K562 (cell line): ENCODE results near the gene ZBTB16. TPM values are rescaled to one million over a fixed set of nuclear protein-coding genes. Genes with fewer than 3 reads are reported as not detected.

ENCODE experiments used
- ATAC-seq: fragments of 200-7000 bp; cut with Tn5 transposase; 3 replicates; pipeline ENCODE4 v1.9.1; 2020; ENCODE audit warnings: moderate library complexity
- BruUV-seq: library from RNA; stranded (reverse); fragments of 400-500 nt; replicated peaks from 2 replicates; lab custom pipeline; 2021; lab: Mats Ljungman, UMichigan
- CTCF ChIA-PET: fragments of 300-600 bp; formaldehyde crosslinking; extraction: SDS; loops from one replicate; lab custom pipeline; 2021; ENCODE audit warnings: low intra/inter-chr PET ratio; lab: Yijun Ruan, JAX
- POLR2A ChIA-PET: fragments of 300-600, 350-650 bp; sonication (Branson Sonifier 250); formaldehyde crosslinking; extraction: SDS; loops from one replicate; lab custom pipeline; 2021; ENCODE audit warnings: antibody characterized with exemption, inconsistent platforms; lab: Yijun Ruan, JAX
- DNase-seq, 4 experiments: peaks; one replicate each; pipeline versions ENCODE4 v3.0.0 to v3.0.0-alpha.2; 2011 to 2018; ENCODE audit warnings: low spot score in 3 of 4, mixed read lengths in 3 of 4; ENCODE audit errors: extremely low read depth in 1 of 4
- FAIRE-seq: peaks from 2 replicates; lab custom pipeline; 2011; peaks lifted over from hg19 to GRCh38; lab: Jason Lieb, UNC
- H2AFZ ChIP-seq: 2 replicates; pipeline ENCODE4 v1.6.0; 2011; ENCODE audit warnings: low read depth, low read length, control low read depth, inconsistent platforms
- H3K27ac ChIP-seq: fragments of 200-600 bp; 3 replicates; pipeline ENCODE4 v1.8.0; 2011; ENCODE audit warnings: low read depth, mild to moderate bottlenecking, control low read depth, inconsistent platforms, low read length, moderate library complexity, mixed read lengths; ENCODE audit errors: extremely low read depth
- H3K27me3 ChIP-seq, 2 experiments: fragments of 300-600 bp in 1 of 2; 2 replicates in 1 of 2; 3 replicates in 1 of 2; pipeline versions ENCODE4 v1.6.0 to v1.8.0; 2011; ENCODE audit warnings: inconsistent platforms in 2 of 2, low read length in 2 of 2, mild to moderate bottlenecking in 1 of 2, mixed read lengths in 1 of 2, moderate library complexity in 1 of 2; ENCODE audit not compliant: control insufficient read depth in 2 of 2, insufficient read depth in 2 of 2
- H3K36me3 ChIP-seq: fragments of 300-600 bp; 3 replicates; pipeline ENCODE4 v1.8.0; 2011; ENCODE audit warnings: mild to moderate bottlenecking, low read length, inconsistent platforms; ENCODE audit not compliant: control insufficient read depth, insufficient read depth
- H3K4me1 ChIP-seq, 2 experiments: fragments of 200-600 bp in 1 of 2; replicated peaks in 1 of 2; 2 replicates in 1 of 2; 3 replicates in 1 of 2; pipeline versions ENCODE4 v1.5.1 to v1.8.0; 2011; ENCODE audit warnings: inconsistent platforms in 2 of 2, low read length in 2 of 2, mild to moderate bottlenecking in 1 of 2, mixed read lengths in 1 of 2, moderate library complexity in 1 of 2; ENCODE audit not compliant: control insufficient read depth in 2 of 2, insufficient read depth in 2 of 2
- H3K4me2 ChIP-seq: 2 replicates; pipeline ENCODE4 v1.6.1; 2011; ENCODE audit warnings: low read length, control low read depth, inconsistent platforms, mixed read lengths; ENCODE audit not compliant: insufficient read depth
- H3K4me3 ChIP-seq: fragments of 200-600 bp; sonication (generic), shearing (Covaris generic); 2 replicates; pipeline ENCODE4 v1.5.1; 2016; ENCODE audit warnings: control low read depth, inconsistent platforms
- H3K79me2 ChIP-seq: fragments of 200-600 bp; 3 replicates; pipeline ENCODE4 v1.8.0; 2011; ENCODE audit warnings: low read length, inconsistent platforms; ENCODE audit not compliant: control insufficient read depth, insufficient read depth
- H3K9ac ChIP-seq, 2 experiments: 2 replicates each; pipeline versions ENCODE4 v1.6.0 to v1.6.1; 2011; ENCODE audit warnings: low read depth in 2 of 2, low read length in 2 of 2, control low read depth in 1 of 2, inconsistent platforms in 1 of 2, mild to moderate bottlenecking in 1 of 2, mixed read lengths in 1 of 2; ENCODE audit not compliant: insufficient read depth in 1 of 2
- H3K9me1 ChIP-seq: one replicate; pipeline ENCODE4 v1.6.0; 2011; ENCODE audit warnings: inconsistent platforms, mild to moderate bottlenecking, low read length, moderate library complexity; ENCODE audit not compliant: control insufficient read depth, insufficient read depth
- H3K9me3 ChIP-seq: replicated peaks from 2 replicates; pipeline ENCODE4 v1.5.1; 2011; ENCODE audit warnings: low read depth, low read length, inconsistent platforms; ENCODE audit not compliant: control insufficient read depth, insufficient read depth
- H4K20me1 ChIP-seq: replicated peaks from 2 replicates; pipeline ENCODE4 v1.6.1; 2011; ENCODE audit warnings: low read length, inconsistent platforms, mixed read lengths; ENCODE audit not compliant: control insufficient read depth, insufficient read depth
- ELF2 ChIP-seq: fragments of 250-450 bp; sonication (Bioruptor Pico); IDR thresholded peaks from 2 replicates; pipeline ENCODE4 v1.5.0; 2021; ENCODE audit warnings: mild to moderate bottlenecking
- EP300 ChIP-seq: IDR thresholded peaks from 2 replicates; pipeline ENCODE4 v1.6.1; 2012; ENCODE audit warnings: low read length, improper control_type of control experiment
- HMGN3 ChIP-seq: IDR thresholded peaks from 2 replicates; pipeline ENCODE4 v1.6.1; 2011; ENCODE audit warnings: borderline replicate concordance, low read depth, mild to moderate bottlenecking, mixed read lengths, low read length; ENCODE audit not compliant: insufficient read length; ENCODE audit errors: extremely low read depth
- KDM5B ChIP-seq: fragments of 200-600 bp; sonication (generic); IDR thresholded peaks from 2 replicates; pipeline ENCODE4 v1.6.1; 2012; ENCODE audit warnings: low read depth, mild to moderate bottlenecking, moderate library complexity, low read length, control low read depth, inconsistent platforms; ENCODE audit not compliant: insufficient replicate concordance
- MCM3 ChIP-seq: fragments of 450-650 bp; IDR thresholded peaks from 2 replicates; pipeline ENCODE4 v1.6.1; 2016
- NCOA2 ChIP-seq, 2 experiments: fragments of 450-650 bp; IDR thresholded peaks; 2 replicates each; pipeline ENCODE4 v1.6.1; 2018; ENCODE audit warnings: mild to moderate bottlenecking in 2 of 2, moderate library complexity in 1 of 2; ENCODE audit not compliant: partially characterized antibody in 2 of 2
- NFATC3 ChIP-seq: fragments of 450-650 bp; IDR thresholded peaks from 2 replicates; pipeline ENCODE4 v1.6.1; 2017; ENCODE audit warnings: mild to moderate bottlenecking
- PTRF ChIP-seq: fragments of 450-650 bp; IDR thresholded peaks from 2 replicates; pipeline ENCODE4 v1.6.1; 2016; ENCODE audit warnings: mild to moderate bottlenecking, missing genetic modification characterization, missing compliant biosample characterization
- SAP30 ChIP-seq: fragments of 200-600 bp; sonication (generic); IDR thresholded peaks from 2 replicates; pipeline ENCODE4 v1.6.1; 2012; ENCODE audit warnings: borderline replicate concordance, low read depth, mild to moderate bottlenecking, moderate library complexity, low read length, control low read depth, inconsistent platforms; ENCODE audit not compliant: insufficient read depth, poor library complexity, severe bottlenecking
- SMC3 ChIP-seq: conservative IDR thresholded peaks from 2 replicates; pipeline ENCODE4 v1.6.1; 2011; ENCODE audit warnings: low read depth, low read length, improper control_type of control experiment; ENCODE audit not compliant: insufficient read depth
- SNIP1 ChIP-seq: fragments of 450-650 bp; IDR thresholded peaks from 2 replicates; pipeline ENCODE4 v1.7.1; 2017; ENCODE audit warnings: low read depth, mild to moderate bottlenecking
- YY1 ChIP-seq, 3 experiments: IDR thresholded peaks; 2 replicates each; pipeline ENCODE4 v1.6.1; 2011; ENCODE audit warnings: low read length in 2 of 3, mild to moderate bottlenecking in 2 of 3, moderate library complexity in 2 of 3, borderline replicate concordance in 1 of 3, control low read depth in 1 of 3, low read depth in 1 of 3; ENCODE audit not compliant: insufficient read depth in 3 of 3, insufficient replicate concordance in 2 of 3, control insufficient read depth in 1 of 3, insufficient read length in 1 of 3; ENCODE audit errors: extremely low read depth in 1 of 3
- ZFP30 ChIP-seq: fragments of 250-450 bp; sonication (Bioruptor Pico); IDR thresholded peaks from 2 replicates; pipeline ENCODE4 v1.8.0; 2022; ENCODE audit warnings: moderate library complexity, mild to moderate bottlenecking, inconsistent platforms, borderline replicate concordance
- ZNF134 ChIP-seq: fragments of 250-450 bp; sonication (Bioruptor Pico); conservative IDR thresholded peaks from 2 replicates; pipeline ENCODE4 v1.4.0; 2020
- ZNF143 ChIP-seq: sonication (generic); formaldehyde crosslinking; IDR thresholded peaks from 2 replicates; pipeline ENCODE4 v1.9.0; 2022; ENCODE audit warnings: mild to moderate bottlenecking, missing genetic modification reagents
- ZNF311 ChIP-seq: fragments of 250-450 bp; sonication (Bioruptor Pico); IDR thresholded peaks from 2 replicates; pipeline ENCODE4 v1.4.0; 2020; ENCODE audit warnings: mild to moderate bottlenecking, moderate library complexity
- ZNF551 ChIP-seq: fragments of 250-450 bp; sonication (Bioruptor Pico); IDR thresholded peaks from 2 replicates; pipeline ENCODE4 v1.5.0; 2021; ENCODE audit warnings: mild to moderate bottlenecking, moderate library complexity
- ZZZ3 ChIP-seq: fragments of 450-650 bp; IDR thresholded peaks from 2 replicates; pipeline ENCODE4 v1.6.1; 2016; ENCODE audit warnings: antibody characterized with exemption, mild to moderate bottlenecking, moderate library complexity
- WGBS: fragments of 100-300 bp; shearing (Covaris generic); methylation state at CpG from one replicate; pipeline ENCODE4 v1.1.6; 2016; ENCODE audit warnings: low coverage, mixed read lengths; ENCODE audit not compliant: insufficient coverage; ENCODE audit errors: missing lambda C conversion rate; 5-methylcytosine and 5-hydroxymethylcytosine counted together
- in situ Hi-C: fragments of 300-500 bp; cut with MboI; formaldehyde crosslinking; loops from 4 replicates; pipeline ENCODE4 v1.15.0; 2018; ENCODE audit warnings: inconsistent platforms, mixed read lengths
- intact Hi-C: fragments of 100-400 bp; cut with micrococcal nuclease; formaldehyde crosslinking; loops from 2 replicates; pipeline ENCODE4 v1.14.2; 2022
- polyA plus RNA-seq, 8 experiments: library from polyadenylated mRNA; depleted of rRNA in 4 of 8; stranded (reverse) in 5 of 8; unstranded in 3 of 8; fragments of >200 nt; fragmentation: Nextera tagmentation in 2 of 8; fragmentation: Illumina TruSeq in 1 of 8; extraction: Ambion mirVana in 2 of 8; extraction: Trizol in 1 of 8; gene quantifications; 2 replicates each; pipeline versions ENCODE4 v1.2.1 to v1.2.3, GENCODE V29; 2011 to 2014; ENCODE audit warnings: inconsistent platforms in 1 of 8, missing spikeins in 1 of 8
- total RNA-seq, 7 experiments: library from RNA; depleted of rRNA in 6 of 7; stranded (reverse); fragments of >200 nt in 6 of 7; fragmentation: Illumina TruSeq in 2 of 7; extraction: Trizol in 2 of 7; gene quantifications; 2 replicates each; pipeline versions ENCODE4 v1.2.1 to v1.2.3, GENCODE V29; 2011 to 2021; ENCODE audit warnings: low replicate concordance in 1 of 7

ZBTB16 gene
- total and polyA plus RNA-seq, 9 of the 15 experiments (the other 6 are each of a cell fraction or from before 2014, with no cell fraction given), result 0.06 to 0.40 (median 0.24) TPM; not detected in 4

GRCh38 chr11:114252767-114253166 is 193.3 kb downstream of the ZBTB16 start:
- H2AFZ ChIP-seq, result no peak overlapping the region
- TF ChIP-seq SMC3, result no peak
- no peak for TF ChIP-seq ZNF134
- no peak for TF ChIP-seq MCM3
- TF ChIP-seq ZNF311, result no peak
- no peak for TF ChIP-seq SNIP1
- TF ChIP-seq ZFP30, result no peak
- no peak for TF ChIP-seq PTRF (tag)
- TF ChIP-seq, all 486 proteins: peak for 0
- intact Hi-C loops (loop anchor here (5.0 kb wide), 1 partner anchor 35 kb away; no protein-coding TSS in a partner anchor), in situ Hi-C loops (loop anchor here (25.0 kb wide), 1 partner anchor 940 kb away; the partner anchor contains the start of gene TTC12)
- H3K27me3 ChIP-seq, result no peaks in the 10 kb centered on the region
- ChIA-PET POLR2A (no interaction called here), CTCF (interaction anchor here (0.6 kb wide), 1 partner anchor 82 kb away, joined by 3 read pairs; no protein-coding TSS in a partner anchor)
- H3K36me3 ChIP-seq, result no peaks in the 10 kb centered on the region
- H3K4me2 ChIP-seq, result no peak overlapping the region
- WGBS, result 50% methylated on average over 7 of the region's 9 CpGs
- peaks cover 4% of the 10 kb centered on the region for H3K9me1 ChIP-seq
- BruUV-seq, result no TSS peak
- ATAC-seq (no peak), FAIRE-seq (no peak), DNase-seq (no peak)
- no peak overlapping the region for H3K4me3 ChIP-seq
- no peak overlapping the region for H3K27ac ChIP-seq
- H3K4me1 ChIP-seq, result peaks cover 11 to 18% of the 10 kb centered on the region in 2 experiments; a peak in 4 of 5 replicates
- H3K9me3 ChIP-seq, result no peaks in the 10 kb centered on the region
- no peak overlapping the region for H3K9ac ChIP-seq
- no peaks in the 10 kb centered on the region for H3K79me2 ChIP-seq
- no peaks in the 10 kb centered on the region for H4K20me1 ChIP-seq

GRCh38 chr11:114253771-114254170 is 194.3 kb downstream of the ZBTB16 start:
- no peaks in the 10 kb centered on the region for H3K79me2 ChIP-seq
- FAIRE-seq, result no peak
- H3K4me3 ChIP-seq, result no peak overlapping the region
- no peak for ATAC-seq
- no peak overlapping the region for H3K9ac ChIP-seq
- H3K9me3 ChIP-seq, result no peaks in the 10 kb centered on the region
- no peaks in the 10 kb centered on the region for H3K36me3 ChIP-seq
- H3K27me3 ChIP-seq, result no peaks in the 10 kb centered on the region
- H3K4me1 ChIP-seq, result peaks cover 12 to 24% of the 10 kb centered on the region in 2 experiments; a peak in 4 of 5 replicates
- no TSS peak for BruUV-seq
- no peak overlapping the region for H3K4me2 ChIP-seq
- 31% methylated on average over 2 of the region's 2 CpGs for WGBS
- no peaks in the 10 kb centered on the region for H4K20me1 ChIP-seq
- CTCF ChIA-PET, result no interaction called here
- POLR2A ChIA-PET, result no interaction called here
- no peak overlapping the region for H2AFZ ChIP-seq
- no peak for DNase-seq
- peaks cover 7% of the 10 kb centered on the region for H3K9me1 ChIP-seq
- intact Hi-C loops (loop anchor here (5.0 kb wide), 1 partner anchor 36 kb away; no protein-coding TSS in a partner anchor), in situ Hi-C loops (loop anchor here (25.0 kb wide), 1 partner anchor 941 kb away; the partner anchor contains the start of gene TTC12)
- no peak overlapping the region for H3K27ac ChIP-seq
- TF ChIP-seq KDM5B (no peak), NCOA2 (IDR thresholded peaks at IDR 0.05; ENCODE audit: partially characterized antibody in 2 of 2) (no peak), NFATC3 (no peak), ZZZ3 (no peak), ZNF143 (CRISPR knock-in tag) (no peak), ELF2 (no peak), SAP30 (no peak), HMGN3 (no peak), EP300 (no peak), ZNF551 (CRISPR knock-in tag) (no peak), YY1 (IDR thresholded peaks at IDR 0.05; ENCODE audit: borderline replicate concordance in 1 of 3, control insufficient read depth in 1 of 3, extremely low read depth in 1 of 3, insufficient read depth in 3 of 3, insufficient read length in 1 of 3, insufficient replicate concordance in 2 of 3, low read depth in 1 of 3, low read length in 2 of 3) (no peak)
